Stomach (tissue), 4 donors: ENCODE measurements around the gene STUM.

ENCODE experiments used
- CTCF ChIP-seq, 7 experiments: fragments of 450-650 bp in 4 of 7; fragments of 200-600 bp in 3 of 7; sonication (generic) in 3 of 7; IDR thresholded peaks; one replicate each; pipeline ENCODE4 v1.5.1; 2016 to 2019; ENCODE audit warnings: antibody characterized with exemption in 7 of 7, control low read depth in 2 of 7, mild to moderate bottlenecking in 1 of 7
- EP300 ChIP-seq: sonication (generic); formaldehyde crosslinking; IDR thresholded peaks from one replicate; pipeline ENCODE4 v1.6.1; 2017; ENCODE audit warnings: antibody characterized with exemption
- POLR2A ChIP-seq, 4 donors: fragments of 450-650 bp; IDR thresholded peaks; one replicate each; pipeline ENCODE4 v1.6.1; 2016; ENCODE audit warnings: antibody characterized with exemption in 4 of 4, control low read depth in 2 of 4, mild to moderate bottlenecking in 1 of 4, moderate library complexity in 1 of 4
- POLR2AphosphoS5 ChIP-seq, 3 donors: sonication (generic); formaldehyde crosslinking; IDR thresholded peaks; one replicate each; pipeline ENCODE4 v1.6.1; 2016; ENCODE audit warnings: antibody characterized with exemption in 3 of 3

GRCh38 chr1:226630592-226630991, 82.0 kb downstream of the STUM start:
- TF ChIP-seq CTCF (IDR thresholded peaks at IDR 0.05) = no peak
- no peak for TF ChIP-seq EP300
- TF ChIP-seq POLR2A (IDR thresholded peaks at IDR 0.05) = no peak
- TF ChIP-seq POLR2AphosphoS5 (IDR thresholded peaks at IDR 0.05) = no peak
